Esophagus mucosa (tissue), 1 donor: ENCODE results near the gene IRS1. TPM values are rescaled to one million over a fixed set of nuclear protein-coding genes. Genes with fewer than 3 reads are reported as not detected.

Source experiments
- ATAC-seq: fragments of 200-7000 bp; cut with Tn5 transposase; one replicate; pipeline ENCODE4 v1.9.1; 2020
- total RNA-seq: library from RNA; stranded (reverse); gene quantifications from one replicate; pipeline ENCODE4 v1.2.4, GENCODE V29; 2023
- donor health status: DM: yes; HTN: yes; CAD: no.

Gene IRS1
- total RNA-seq, 1 donor from 2014 or later: 13.9 TPM

DNA sequence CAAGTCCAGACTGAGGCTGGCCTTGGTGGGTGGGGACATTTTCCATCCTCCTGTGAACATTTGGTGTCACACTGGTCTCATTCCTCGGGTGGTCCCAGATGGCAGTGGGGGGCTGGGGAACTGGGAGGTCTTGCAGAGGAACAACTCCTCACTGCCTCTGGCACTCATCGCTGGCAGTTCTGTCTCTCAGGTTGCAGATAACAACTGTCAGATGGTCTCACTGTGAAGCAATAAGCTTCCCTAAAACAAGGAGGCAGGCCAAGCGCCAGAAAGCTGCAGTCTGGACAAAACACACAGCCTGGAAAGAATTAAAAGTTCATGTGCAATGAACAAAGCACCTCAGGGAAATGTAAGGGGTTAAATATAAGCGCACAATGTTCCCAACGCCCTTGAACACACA lies 78.1 kb downstream of the IRS1 start:
- ATAC-seq: no peak

DNA sequence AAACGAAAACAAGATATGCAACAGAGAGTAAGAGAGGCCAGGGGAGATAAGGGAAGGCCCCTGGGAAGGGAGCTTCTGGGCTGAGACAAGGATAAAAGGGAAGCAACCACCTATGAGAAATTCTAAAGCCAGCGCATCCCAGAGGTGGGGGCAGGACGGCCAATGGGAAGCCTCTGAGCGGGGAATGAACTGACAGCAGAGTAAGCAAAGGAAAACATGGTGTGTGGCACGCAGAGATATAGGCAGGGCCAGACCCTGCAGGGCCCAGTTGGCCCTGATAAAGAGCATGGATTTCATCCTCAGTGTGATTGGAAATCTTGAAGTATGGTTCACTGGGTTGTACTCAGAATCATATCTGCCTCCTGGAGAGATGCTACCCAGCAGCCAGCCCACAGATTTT lies 78.7 kb downstream of the IRS1 start:
- no peak for ATAC-seq

DNA sequence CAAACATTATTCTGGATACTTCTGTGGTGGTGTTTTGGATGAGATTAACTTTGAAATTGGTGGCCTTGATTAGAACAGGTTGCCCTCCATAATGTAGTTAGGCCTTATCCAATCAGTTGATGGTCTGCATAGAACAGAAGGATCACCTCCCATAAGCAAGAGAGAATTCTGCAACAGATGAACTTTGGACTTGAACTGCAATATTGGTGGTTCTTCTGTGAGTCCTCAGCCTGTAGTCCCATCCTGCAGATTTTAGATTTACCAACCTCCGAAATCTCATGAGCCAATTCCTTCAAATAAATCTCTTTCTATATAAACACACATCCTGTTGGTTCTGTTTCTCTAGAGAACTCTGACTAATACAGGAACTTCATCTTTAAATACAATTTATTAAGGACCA lies 81.9 kb downstream of the IRS1 start:
- ATAC-seq: no peak

GRCh38 chr2:226716126-226716525 lies 83.5 kb downstream of the IRS1 start:
- no peak for ATAC-seq

GRCh38 chr2:226715347-226715990 lies 84.2 kb downstream of the IRS1 start:
- ATAC-seq: no peak

DNA sequence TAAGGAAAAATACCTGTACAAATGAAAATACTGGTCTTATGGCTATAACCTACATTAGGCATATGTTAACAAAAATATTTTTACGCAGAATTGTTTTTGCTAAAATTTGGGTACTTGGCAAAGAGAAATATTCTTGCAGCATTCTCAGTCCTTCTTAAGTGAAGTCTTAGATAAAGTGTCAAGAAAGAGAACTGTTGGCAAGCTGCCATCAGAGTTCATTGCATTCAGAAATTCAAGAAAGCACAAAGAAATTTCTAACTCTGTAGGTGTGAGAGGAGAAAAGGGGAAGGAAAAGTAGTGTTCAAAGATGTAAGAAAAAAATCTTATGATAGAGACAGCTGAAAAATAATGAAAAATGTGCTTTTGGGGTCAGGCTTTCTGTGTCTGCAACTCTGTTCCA lies 86.7 kb downstream of the IRS1 start:
- no peak for ATAC-seq

DNA sequence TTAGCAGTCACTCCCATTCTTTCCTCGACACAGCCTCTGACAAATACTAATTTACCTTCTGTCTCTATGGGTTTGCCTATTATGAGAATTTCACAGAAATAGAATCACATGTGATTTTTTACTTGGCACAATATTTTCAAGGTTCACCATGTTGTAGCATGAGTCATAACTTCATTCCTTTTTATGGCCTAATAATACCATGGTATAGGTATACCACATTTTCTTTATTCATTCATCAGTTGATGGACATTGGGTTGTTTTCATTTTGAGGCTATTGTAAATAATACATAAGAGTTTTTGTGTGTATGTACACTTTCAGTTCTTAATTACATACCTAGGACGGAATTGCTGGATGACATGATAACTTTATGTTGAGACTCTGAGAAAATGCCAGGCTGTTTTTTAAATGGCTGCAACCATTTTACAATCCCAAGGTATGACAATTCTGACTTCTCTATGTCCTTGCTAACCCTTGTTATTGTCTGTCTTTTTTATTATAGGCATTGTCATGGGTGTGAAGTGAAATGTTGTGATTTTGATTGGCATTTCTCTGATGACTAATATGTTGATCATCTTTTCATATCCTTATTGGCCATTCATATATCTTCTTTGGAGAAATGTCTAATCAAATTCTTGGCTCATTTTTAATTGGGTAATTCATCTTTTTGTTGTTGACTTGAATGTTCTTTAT lies 87.9 kb downstream of the IRS1 start:
- ATAC-seq: no peak

- ATAC-seq: no peak
These were observed 92.1 kb downstream of the IRS1 start for GRCh38 chr2:226707499-226707898.

DNA sequence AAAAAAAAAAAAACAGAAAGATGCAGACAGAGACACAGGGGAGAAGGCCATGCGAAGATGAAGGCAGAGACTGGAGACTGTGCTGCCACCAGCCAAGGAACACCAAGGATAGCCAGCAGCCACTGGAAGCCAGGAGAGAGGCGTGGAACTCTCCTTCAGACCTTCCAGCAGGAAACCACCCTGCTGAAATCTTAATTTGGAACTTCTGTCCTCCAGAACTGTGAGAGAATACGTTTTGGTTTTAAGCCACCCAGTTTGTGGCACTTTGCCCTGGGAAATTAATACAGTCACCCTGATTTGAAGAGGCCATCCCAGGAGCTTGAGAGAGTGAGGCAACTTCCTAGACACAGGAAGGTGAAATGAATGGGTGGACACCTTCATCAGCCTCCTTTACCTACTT lies 93.7 kb downstream of the IRS1 start:
- no peak for ATAC-seq

- ATAC-seq: no peak
These were observed 94.3 kb downstream of the IRS1 start for GRCh38 chr2:226705133-226705886.

GRCh38 chr2:226703514-226703913 lies 96.1 kb downstream of the IRS1 start:
- no peak for ATAC-seq

- no peak for ATAC-seq
These were observed 97.2 kb downstream of the IRS1 start for GRCh38 chr2:226702376-226702775.

- ATAC-seq: no peak
These were observed 98.6 kb downstream of the IRS1 start for GRCh38 chr2:226701052-226701451.

- ATAC-seq: peak; percentile 23
These were observed 100.3 kb downstream of the IRS1 start for GRCh38 chr2:226699321-226699720.

GRCh38 chr2:226698671-226699070 lies 100.9 kb downstream of the IRS1 start:
- ATAC-seq: no peak

- no peak for ATAC-seq
These were observed 104.9 kb downstream of the IRS1 start for GRCh38 chr2:226694586-226695284.

DNA sequence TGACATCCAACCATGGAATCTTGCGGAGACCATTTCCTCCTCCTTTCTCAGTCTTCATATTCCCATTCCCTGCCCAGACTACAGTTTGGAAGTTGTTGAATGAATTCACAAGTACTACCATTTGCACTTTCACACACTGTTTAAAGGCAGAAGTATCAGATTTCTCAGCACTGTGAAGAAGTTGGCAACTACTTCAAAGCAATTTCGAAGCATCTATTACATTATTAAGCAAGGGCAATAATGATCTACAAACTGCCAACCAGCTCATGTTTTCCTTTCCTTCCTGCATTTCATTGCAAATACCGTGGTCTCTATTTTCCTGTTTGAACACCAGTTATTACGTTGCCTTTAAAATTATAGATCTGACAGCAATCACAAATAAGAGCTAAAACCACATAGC lies 105.5 kb downstream of the IRS1 start:
- ATAC-seq: no peak

GRCh38 chr2:226693521-226693920 lies 106.1 kb downstream of the IRS1 start:
- ATAC-seq: no peak

GRCh38 chr2:226692521-226693126 lies 107.0 kb downstream of the IRS1 start:
- ATAC-seq: no peak

GRCh38 chr2:226691255-226691654 lies 108.4 kb downstream of the IRS1 start:
- no peak for ATAC-seq

DNA sequence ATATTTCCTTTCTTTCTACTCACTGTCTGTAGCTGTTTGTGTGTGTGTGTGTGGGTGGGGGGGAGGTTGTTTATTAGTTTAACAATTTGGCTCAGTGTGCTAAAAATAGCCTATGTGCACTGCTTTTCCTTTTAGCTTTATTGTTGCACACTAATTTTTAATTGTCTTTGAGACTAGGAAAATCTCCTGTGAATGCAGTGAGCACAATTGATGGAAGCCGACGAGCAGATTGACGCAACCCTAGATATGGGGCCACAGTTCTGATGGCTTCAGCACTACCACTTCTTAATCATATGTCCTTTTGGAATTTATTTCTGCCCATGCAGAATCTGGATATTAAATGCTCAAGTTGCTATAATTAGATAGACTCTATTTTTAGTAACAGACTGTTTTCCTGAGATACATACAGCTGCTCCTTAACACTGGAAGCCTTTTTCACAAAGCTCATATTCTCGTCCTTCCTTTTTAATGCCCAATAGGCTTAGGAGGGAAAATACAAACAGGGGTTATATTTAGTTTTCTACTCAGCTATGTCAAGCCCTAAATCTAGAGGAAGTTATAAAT lies 109.1 kb downstream of the IRS1 start:
- ATAC-seq: no peak

GRCh38 chr2:226687641-226688253 lies 111.9 kb downstream of the IRS1 start:
- ATAC-seq: no peak
